Transverse colon (tissue), 4 donors: ENCODE results near the gene CCDC137.

Experiments
- CTCF ChIP-seq, 5 experiments: fragments of 200-600 bp in 3 of 5; fragments of 450-650 bp in 2 of 5; sonication (generic) in 3 of 5; IDR thresholded peaks; 1 replicate in 2 of 5; 2 replicates in 3 of 5; pipeline ENCODE4 v1.5.1; 2016 to 2017; ENCODE audit warnings: antibody characterized with exemption in 5 of 5, inconsistent platforms in 3 of 5, mild to moderate bottlenecking in 2 of 5, moderate library complexity in 1 of 5
- EP300 ChIP-seq: sonication (generic); formaldehyde crosslinking; IDR thresholded peaks from one replicate; pipeline ENCODE4 v1.6.1; 2017; ENCODE audit warnings: antibody characterized with exemption, low read depth
- POLR2A ChIP-seq: fragments of 450-650 bp; IDR thresholded peaks from one replicate; pipeline ENCODE4 v1.6.1; 2016; ENCODE audit warnings: antibody characterized with exemption, mild to moderate bottlenecking, moderate library complexity
- POLR2AphosphoS5 ChIP-seq, 3 donors: sonication (generic); formaldehyde crosslinking; IDR thresholded peaks; one replicate each; pipeline ENCODE4 v1.6.1; 2016; ENCODE audit warnings: antibody characterized with exemption in 3 of 3

DNA sequence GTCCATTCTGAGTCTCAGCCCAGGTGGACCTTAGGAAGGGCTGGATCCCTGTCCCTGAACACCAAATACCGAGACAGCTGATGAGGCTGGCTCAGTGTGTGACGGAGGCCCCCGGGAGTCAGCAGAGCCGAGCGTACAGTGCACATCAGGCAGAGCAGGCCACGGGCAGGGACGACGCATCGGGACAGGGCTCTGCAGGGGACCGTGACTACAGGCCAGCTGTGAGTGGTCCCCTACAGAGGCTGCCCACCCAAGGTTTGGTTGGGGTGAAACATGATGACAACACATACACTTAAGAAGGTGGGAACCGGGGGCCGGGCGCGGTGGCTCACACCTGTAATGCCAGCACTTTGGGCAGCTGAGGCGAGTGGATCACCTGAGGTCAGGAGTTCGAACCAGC lies 6.4 kb downstream of the CCDC137 start:
- TF ChIP-seq EP300 (no peak), CTCF (IDR thresholded peaks at IDR 0.05) (no peak), POLR2AphosphoS5 (IDR thresholded peaks at IDR 0.05) (no peak), POLR2A (no peak)
